GM21423 (cell line): ENCODE measurements around the gene FNDC5.
"Not testable (repeated sequence)": the region's sequence is repeated elsewhere in the genome, so short reads cannot be mapped to it uniquely, and the experiment has no call there.

ENCODE experiments used
- ATAC-seq: cut with Tn5 transposase; IDR thresholded peaks from one replicate; pipeline ENCODE4 v1.9.1; 2021; ENCODE audit warnings: mild to moderate bottlenecking, moderate library complexity; ENCODE audit not compliant: unreplicated experiment

The FNDC5 gene

GRCh38 chr1:32870615-32871363, at the start of gene FNDC5:
FNDC5 (minus strand) TSS chr1:32870912.
- ATAC-seq, result no peak

- no peak for ATAC-seq
Measured at GRCh38 chr1:32919811-32920733, 49.4 kb upstream of the FNDC5 start.

- no peak for ATAC-seq
Measured at GRCh38 chr1:32918179-32918578, 47.5 kb upstream of the FNDC5 start.

- no peak for ATAC-seq
Measured at GRCh38 chr1:32917521-32917920, 46.8 kb upstream of the FNDC5 start.

- ATAC-seq, result no peak
Measured at GRCh38 chr1:32915766-32916706, 45.3 kb upstream of the FNDC5 start.

- no peak for ATAC-seq
Measured at GRCh38 chr1:32910319-32910718, 39.6 kb upstream of the FNDC5 start.

- no peak for ATAC-seq
Measured at GRCh38 chr1:32907435-32907834, 36.7 kb upstream of the FNDC5 start.

GRCh38 chr1:32906654-32907053, 35.9 kb upstream of the FNDC5 start:
- ATAC-seq, result no peak

- ATAC-seq, result not testable (repeated sequence)
Measured at GRCh38 chr1:32905588-32905987, 34.9 kb upstream of the FNDC5 start.

GRCh38 chr1:32904797-32905196, 34.1 kb upstream of the FNDC5 start:
- ATAC-seq, result no peak

GRCh38 chr1:32903991-32904785, 33.5 kb upstream of the FNDC5 start:
- no peak for ATAC-seq

- ATAC-seq, result no peak
Measured at GRCh38 chr1:32902535-32902920, 31.8 kb upstream of the FNDC5 start.

GRCh38 chr1:32901823-32902534, 31.3 kb upstream of the FNDC5 start:
- no peak for ATAC-seq

GRCh38 chr1:32900956-32901822, 30.5 kb upstream of the FNDC5 start, which contains the start of gene TMEM54:
TMEM54 (minus strand) TSS chr1:32901389; CDS start chr1:32901238, 151 bp downstream.
- ATAC-seq, result no peak

- no peak for ATAC-seq
Measured at GRCh38 chr1:32900371-32900955, 29.8 kb upstream of the FNDC5 start.

GRCh38 chr1:32899586-32900296, 29.0 kb upstream of the FNDC5 start:
- no peak for ATAC-seq

GRCh38 chr1:32898958-32899357, 28.2 kb upstream of the FNDC5 start:
- ATAC-seq, result no peak
